Endothelial cell of umbilical vein (primary cell): Measurements from ENCODE around the gene CAMKK2. TPM values are rescaled to one million over a fixed set of nuclear protein-coding genes. Genes with fewer than 3 reads are reported as not detected.

ENCODE experiments used
- BruUV-seq: library from RNA; stranded (reverse); fragments of 400-500 nt; replicated peaks from 2 replicates; lab custom pipeline; 2021; lab: Mats Ljungman, UMichigan
- CTCF ChIA-PET: fragments of 300-600, 350-600 bp; sonication (Branson Sonifier 250); formaldehyde crosslinking; loops from one replicate; lab custom pipeline; 2021; ENCODE audit warnings: antibody characterized with exemption, inconsistent platforms; lab: Charles Lee
- POLR2A ChIA-PET: fragments of 300-600, 350-600 bp; sonication (Branson Sonifier 250); formaldehyde crosslinking; loops from one replicate; lab custom pipeline; 2021; ENCODE audit warnings: antibody characterized with exemption, inconsistent platforms; lab: Charles Lee
- DNase-seq: peaks from one replicate; pipeline ENCODE4 v3.0.0-alpha.2; 2011; ENCODE audit warnings: low read depth, low spot score
- FAIRE-seq: peaks from 2 replicates; lab custom pipeline; 2011; peaks lifted over from hg19 to GRCh38; lab: Jason Lieb, UNC
- H2AFZ ChIP-seq: 2 replicates; pipeline ENCODE4 v1.6.0; 2012; ENCODE audit warnings: low read depth, low read length, control low read depth, inconsistent platforms
- H3K27ac ChIP-seq: 2 replicates; pipeline ENCODE4 v1.5.1; 2011; ENCODE audit warnings: low read depth, mild to moderate bottlenecking, control low read depth, low read length, moderate library complexity; ENCODE audit not compliant: insufficient read depth
- H3K27me3 ChIP-seq, 2 experiments: 2 replicates each; pipeline versions ENCODE4 v1.6.0 to v1.6.1; 2011; ENCODE audit warnings: low read length in 2 of 2, mixed read lengths in 1 of 2; ENCODE audit not compliant: control insufficient read depth in 2 of 2, insufficient read depth in 2 of 2
- H3K36me3 ChIP-seq, 2 experiments: 2 replicates in 1 of 2; 3 replicates in 1 of 2; pipeline ENCODE4 v1.5.1; 2011; ENCODE audit warnings: low read length in 2 of 2, mild to moderate bottlenecking in 1 of 2, moderate library complexity in 1 of 2; ENCODE audit not compliant: control insufficient read depth in 2 of 2, insufficient read depth in 2 of 2; ENCODE audit errors: extremely low read depth in 1 of 2
- H3K4me1 ChIP-seq: 3 replicates; pipeline ENCODE4 v1.5.1; 2011; ENCODE audit warnings: mild to moderate bottlenecking, low read length; ENCODE audit not compliant: control insufficient read depth, insufficient read depth; ENCODE audit errors: extremely low read depth
- H3K4me2 ChIP-seq: 2 replicates; pipeline ENCODE4 v1.6.1; 2011; ENCODE audit warnings: low read length, control low read depth, mixed read lengths; ENCODE audit not compliant: insufficient read depth
- H3K4me3 ChIP-seq, 3 experiments: fragments of 200-600 bp in 1 of 3; sonication (generic), shearing (Covaris generic) in 1 of 3; replicated peaks in 1 of 3; 2 replicates each; pipeline ENCODE4 v1.5.1; 2011 to 2016; ENCODE audit warnings: control low read depth in 3 of 3, low read length in 3 of 3, mild to moderate bottlenecking in 2 of 3, inconsistent platforms in 1 of 3, low read depth in 1 of 3, moderate library complexity in 1 of 3; ENCODE audit not compliant: insufficient read depth in 1 of 3
- H3K79me2 ChIP-seq: 2 replicates; pipeline ENCODE4 v1.6.0; 2012; ENCODE audit warnings: low read length, inconsistent platforms; ENCODE audit not compliant: control insufficient read depth, insufficient read depth
- H3K9ac ChIP-seq: replicated peaks from 2 replicates; pipeline ENCODE3; 2011; ENCODE audit warnings: low read length, control low read depth; ENCODE audit not compliant: insufficient read depth; ENCODE audit errors: extremely low read depth
- H3K9me1 ChIP-seq: replicated peaks from 3 replicates; pipeline ENCODE4 v1.6.0; 2011; ENCODE audit warnings: mild to moderate bottlenecking, low read length; ENCODE audit not compliant: control insufficient read depth, insufficient read depth; ENCODE audit errors: extremely low read depth
- H3K9me3 ChIP-seq: replicated peaks from 2 replicates; pipeline ENCODE4 v1.5.1; 2012; ENCODE audit warnings: low read length, inconsistent platforms; ENCODE audit not compliant: control insufficient read depth, insufficient read depth
- H4K20me1 ChIP-seq: replicated peaks from 2 replicates; pipeline ENCODE3; 2011; ENCODE audit warnings: mild to moderate bottlenecking, low read length; ENCODE audit not compliant: control insufficient read depth, insufficient read depth; ENCODE audit errors: extremely low read depth
- EZH2 ChIP-seq: IDR thresholded peaks from 2 replicates; pipeline ENCODE4 v1.6.1; 2012; ENCODE audit warnings: borderline replicate concordance, low read depth, mild to moderate bottlenecking, moderate library complexity, low read length, inconsistent platforms; ENCODE audit not compliant: severe bottlenecking
- FOS ChIP-seq: IDR thresholded peaks from 2 replicates; pipeline ENCODE4 v1.6.1; 2011; ENCODE audit warnings: mild to moderate bottlenecking, low read length, moderate library complexity, borderline replicate concordance; ENCODE audit not compliant: insufficient read depth
- GATA2 ChIP-seq: IDR thresholded peaks from 2 replicates; pipeline ENCODE4 v1.7.0; 2011; ENCODE audit warnings: low read depth, mild to moderate bottlenecking, moderate library complexity, mixed read lengths, low read length; ENCODE audit not compliant: insufficient read length, insufficient read depth
- JUN ChIP-seq: IDR thresholded peaks from 2 replicates; pipeline ENCODE4 v1.6.1; 2011; ENCODE audit warnings: borderline replicate concordance, low read depth; ENCODE audit not compliant: insufficient read length, insufficient read depth
- MYC ChIP-seq: IDR thresholded peaks from one replicate; pipeline ENCODE4 v1.6.1; 2011; ENCODE audit warnings: mild to moderate bottlenecking, low read depth, low read length
- POLR2A ChIP-seq: IDR thresholded peaks from 2 replicates; pipeline ENCODE4 v1.6.1; 2012; ENCODE audit warnings: low read depth, mild to moderate bottlenecking, control low read depth, low read length
- POLR2AphosphoS5 ChIP-seq: IDR thresholded peaks from 2 replicates; pipeline ENCODE4 v1.6.1; 2012; ENCODE audit warnings: low read depth, mild to moderate bottlenecking, control low read depth, low read length, moderate library complexity; ENCODE audit not compliant: insufficient read depth
- dilution Hi-C: fragments of 300-500 bp; cut with MboI; formaldehyde crosslinking; loops from one replicate; pipeline ENCODE4 v1.15.0; 2019; ENCODE audit warnings: low sequenced_read_pairs; ENCODE audit not compliant: extremely low pct_ligation_motif_present
- intact Hi-C: fragments of 100-400 bp; cut with micrococcal nuclease; formaldehyde crosslinking; loops from one replicate; pipeline ENCODE4 v1.10.0; 2022
- polyA plus RNA-seq, 4 experiments: library from polyadenylated mRNA; depleted of rRNA in 3 of 4; stranded (reverse) in 3 of 4; unstranded in 1 of 4; fragments of >200 nt; gene quantifications; 2 replicates each; pipeline versions ENCODE4 v1.2.1 to v1.2.3, GENCODE V29; 2011 to 2012; ENCODE audit warnings: missing spikeins in 1 of 4
- total RNA-seq: library from RNA; stranded (reverse); gene quantifications from 2 replicates; pipeline ENCODE4 v1.2.3, GENCODE V29; 2021
- TF ChIP-seq, protein P1 (sequence below): IDR thresholded peaks from 2 replicates; pipeline ENCODE4 v1.6.1; 2011; ENCODE audit not compliant: insufficient read depth, insufficient read length
- TF ChIP-seq, protein P2 (sequence below), 2 donors: IDR thresholded peaks; 1 replicate in 1 of 2; 2 replicates in 1 of 2; pipeline ENCODE4 v1.5.1; 2011; ENCODE audit warnings: low read length in 2 of 2, mild to moderate bottlenecking in 2 of 2, moderate library complexity in 2 of 2, control low read depth in 1 of 2, inconsistent platforms in 1 of 2, low read depth in 1 of 2; ENCODE audit not compliant: insufficient read depth in 1 of 2; ENCODE audit errors: extremely low read depth in 1 of 2

The CAMKK2 gene
- total and polyA plus RNA-seq, 2 donors (not counting 3 experiments of a cell fraction or from before 2014, with no cell fraction given) = 32.5 to 45.0 TPM

DNA sequence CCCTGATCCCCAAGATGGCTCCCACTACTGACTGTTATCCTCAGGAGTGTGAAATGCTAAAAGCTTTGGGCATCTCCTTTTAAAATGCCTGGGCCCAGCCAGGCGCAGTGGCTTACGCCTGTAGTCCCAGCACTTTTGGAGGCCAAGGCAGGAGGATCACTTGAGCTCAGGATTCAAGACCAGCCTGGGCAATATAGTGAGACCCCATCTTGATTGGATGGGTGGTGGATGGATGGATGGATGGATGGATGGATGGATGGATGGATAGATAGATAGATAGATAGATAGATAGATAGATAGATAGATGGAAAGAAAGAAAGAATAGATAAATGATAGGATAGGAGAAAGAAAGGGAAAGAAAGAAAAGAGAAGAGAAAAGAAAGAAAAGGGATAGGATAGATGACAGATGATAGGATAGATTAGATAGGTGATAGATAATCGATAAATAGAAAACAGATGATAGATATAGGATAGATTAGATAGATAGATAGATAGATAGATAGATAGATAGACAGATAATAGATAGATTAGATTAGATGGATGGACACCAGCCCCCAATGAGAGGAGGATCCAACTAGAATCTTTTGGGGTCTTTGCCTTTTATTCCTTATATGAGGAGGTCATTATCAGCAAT lies 77.0 kb downstream of the CAMKK2 start:
- H3K4me2 ChIP-seq = no peak overlapping the region
- no TSS peak for BruUV-seq
- TF ChIP-seq POLR2A (no peak), JUN (no peak), MYC (no peak), POLR2AphosphoS5 (no peak)
- TF ChIP-seq, protein P1, sequence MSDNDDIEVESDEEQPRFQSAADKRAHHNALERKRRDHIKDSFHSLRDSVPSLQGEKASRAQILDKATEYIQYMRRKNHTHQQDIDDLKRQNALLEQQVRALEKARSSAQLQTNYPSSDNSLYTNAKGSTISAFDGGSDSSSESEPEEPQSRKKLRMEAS = no peak
- no peaks in the 10 kb centered on the region for H3K9me1 ChIP-seq
- H3K27ac ChIP-seq = no peak overlapping the region
- dilution Hi-C loops (no loop called here), intact Hi-C loops (no loop called here)
- FAIRE-seq = no peak
- H3K4me3 ChIP-seq = no peak overlapping the region
- CTCF ChIA-PET = no interaction called here
- no peaks in the 10 kb centered on the region for H3K9me3 ChIP-seq
- peaks cover 10% of the 10 kb centered on the region for H3K4me1 ChIP-seq
- H3K36me3 ChIP-seq = peaks cover 0 to 7% of the 10 kb centered on the region in 2 experiments
- POLR2A ChIA-PET = no interaction called here
- DNase-seq = no peak
- no peak overlapping the region for H3K9ac ChIP-seq
- H4K20me1 ChIP-seq = no peaks in the 10 kb centered on the region
- no peaks in the 10 kb centered on the region for H3K79me2 ChIP-seq
- no peaks in the 10 kb centered on the region for H3K27me3 ChIP-seq
- H2AFZ ChIP-seq = no peak overlapping the region

DNA sequence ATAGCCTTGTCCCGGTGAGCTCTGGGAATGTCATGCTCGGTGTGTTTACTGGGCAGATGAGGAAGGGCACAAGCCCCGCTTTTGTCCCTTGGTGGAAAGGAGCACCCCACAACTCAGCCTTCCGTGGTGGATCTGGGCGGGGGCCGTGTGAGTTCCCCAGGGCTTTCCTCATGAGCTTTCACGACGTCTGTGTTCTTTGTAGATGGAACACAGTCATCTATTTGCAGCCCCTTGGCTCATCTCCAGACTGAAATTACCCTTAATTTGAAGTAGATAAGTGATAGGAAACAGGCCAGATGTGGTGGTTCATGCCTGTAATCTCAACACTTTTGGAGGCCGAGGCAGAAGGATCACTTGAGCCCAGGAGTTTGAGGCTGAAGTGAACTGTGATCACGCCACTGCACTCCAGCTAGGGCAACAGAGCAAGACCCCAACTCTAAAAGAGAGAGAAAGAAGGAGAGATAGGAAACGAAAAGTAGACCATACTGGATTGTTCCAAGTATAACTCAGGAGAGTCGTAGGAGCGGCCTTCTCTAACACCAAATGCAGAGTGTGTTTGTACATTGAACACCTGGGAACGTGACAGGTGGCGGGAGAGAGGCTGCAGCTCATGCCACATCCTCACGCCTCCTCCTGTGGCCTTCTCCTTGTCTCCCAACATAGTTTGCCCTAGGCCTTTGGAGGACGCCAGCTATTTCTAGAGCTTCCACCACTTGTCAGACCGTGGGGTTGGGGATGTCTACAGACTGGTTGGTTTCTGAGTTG lies 77.7 kb downstream of the CAMKK2 start:
- dilution Hi-C loops (no loop called here), intact Hi-C loops (no loop called here)

More for the DNA sequence above, 77.7 kb downstream of the CAMKK2 start:
- H2AFZ ChIP-seq = no peak overlapping the region
- DNase-seq (no peak), FAIRE-seq (no peak)
- no peaks in the 10 kb centered on the region for H3K9me1 ChIP-seq
- ChIA-PET CTCF (no interaction called here), POLR2A (no interaction called here)
- H3K4me1 ChIP-seq = peaks cover 15% of the 10 kb centered on the region
- H3K9ac ChIP-seq = no peak overlapping the region
- no peaks in the 10 kb centered on the region for H4K20me1 ChIP-seq
- H3K27me3 ChIP-seq = no peaks in the 10 kb centered on the region
- no peaks in the 10 kb centered on the region for H3K79me2 ChIP-seq
- H3K9me3 ChIP-seq = no peaks in the 10 kb centered on the region
- no peak overlapping the region for H3K4me3 ChIP-seq
- H3K27ac ChIP-seq = no peak overlapping the region
- TF ChIP-seq FOS = no peak
- no peak for TF ChIP-seq POLR2AphosphoS5
- TF ChIP-seq MYC = no peak
- TF ChIP-seq, protein P2, sequence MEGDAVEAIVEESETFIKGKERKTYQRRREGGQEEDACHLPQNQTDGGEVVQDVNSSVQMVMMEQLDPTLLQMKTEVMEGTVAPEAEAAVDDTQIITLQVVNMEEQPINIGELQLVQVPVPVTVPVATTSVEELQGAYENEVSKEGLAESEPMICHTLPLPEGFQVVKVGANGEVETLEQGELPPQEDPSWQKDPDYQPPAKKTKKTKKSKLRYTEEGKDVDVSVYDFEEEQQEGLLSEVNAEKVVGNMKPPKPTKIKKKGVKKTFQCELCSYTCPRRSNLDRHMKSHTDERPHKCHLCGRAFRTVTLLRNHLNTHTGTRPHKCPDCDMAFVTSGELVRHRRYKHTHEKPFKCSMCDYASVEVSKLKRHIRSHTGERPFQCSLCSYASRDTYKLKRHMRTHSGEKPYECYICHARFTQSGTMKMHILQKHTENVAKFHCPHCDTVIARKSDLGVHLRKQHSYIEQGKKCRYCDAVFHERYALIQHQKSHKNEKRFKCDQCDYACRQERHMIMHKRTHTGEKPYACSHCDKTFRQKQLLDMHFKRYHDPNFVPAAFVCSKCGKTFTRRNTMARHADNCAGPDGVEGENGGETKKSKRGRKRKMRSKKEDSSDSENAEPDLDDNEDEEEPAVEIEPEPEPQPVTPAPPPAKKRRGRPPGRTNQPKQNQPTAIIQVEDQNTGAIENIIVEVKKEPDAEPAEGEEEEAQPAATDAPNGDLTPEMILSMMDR (IDR thresholded peaks at IDR 0.05; ENCODE audit: extremely low read depth in 1 of 2, insufficient read depth in 1 of 2, low read depth in 1 of 2, low read length in 2 of 2) = no peak
- TF ChIP-seq JUN = no peak
- TF ChIP-seq EZH2 = no peak
- no peak for TF ChIP-seq POLR2A
- no peak for TF ChIP-seq GATA2
- TF ChIP-seq, protein P1 = no peak
- H3K36me3 ChIP-seq = peaks cover 0 to 6% of the 10 kb centered on the region in 2 experiments
- no TSS peak for BruUV-seq
- H3K4me2 ChIP-seq = no peak overlapping the region
